VCaP (cell line): ENCODE data around the gene WDR90.

Experiments used
- H3K27ac ChIP-seq: fragments of 450-650 bp; 2 replicates; pipeline ENCODE4 v1.5.1; 2017
- TF ChIP-seq, protein P1 (sequence below): fragments of 450-650 bp; conservative IDR thresholded peaks from 2 replicates; pipeline ENCODE4 v1.5.1; 2017; ENCODE audit warnings: mild to moderate bottlenecking, moderate library complexity

The WDR90 gene

GRCh38 chr16:680625-680945 is 31.4 kb downstream of the WDR90 start:
- TF ChIP-seq, protein P1, sequence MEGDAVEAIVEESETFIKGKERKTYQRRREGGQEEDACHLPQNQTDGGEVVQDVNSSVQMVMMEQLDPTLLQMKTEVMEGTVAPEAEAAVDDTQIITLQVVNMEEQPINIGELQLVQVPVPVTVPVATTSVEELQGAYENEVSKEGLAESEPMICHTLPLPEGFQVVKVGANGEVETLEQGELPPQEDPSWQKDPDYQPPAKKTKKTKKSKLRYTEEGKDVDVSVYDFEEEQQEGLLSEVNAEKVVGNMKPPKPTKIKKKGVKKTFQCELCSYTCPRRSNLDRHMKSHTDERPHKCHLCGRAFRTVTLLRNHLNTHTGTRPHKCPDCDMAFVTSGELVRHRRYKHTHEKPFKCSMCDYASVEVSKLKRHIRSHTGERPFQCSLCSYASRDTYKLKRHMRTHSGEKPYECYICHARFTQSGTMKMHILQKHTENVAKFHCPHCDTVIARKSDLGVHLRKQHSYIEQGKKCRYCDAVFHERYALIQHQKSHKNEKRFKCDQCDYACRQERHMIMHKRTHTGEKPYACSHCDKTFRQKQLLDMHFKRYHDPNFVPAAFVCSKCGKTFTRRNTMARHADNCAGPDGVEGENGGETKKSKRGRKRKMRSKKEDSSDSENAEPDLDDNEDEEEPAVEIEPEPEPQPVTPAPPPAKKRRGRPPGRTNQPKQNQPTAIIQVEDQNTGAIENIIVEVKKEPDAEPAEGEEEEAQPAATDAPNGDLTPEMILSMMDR = no peak
- H3K27ac ChIP-seq = peak overlapping the region; percentile 91

GRCh38 chr16:680967-681745 is 32.0 kb downstream of the WDR90 start:
- TF ChIP-seq, protein P1 = no peak
- peak overlapping the region; percentile 91 for H3K27ac ChIP-seq

DNA sequence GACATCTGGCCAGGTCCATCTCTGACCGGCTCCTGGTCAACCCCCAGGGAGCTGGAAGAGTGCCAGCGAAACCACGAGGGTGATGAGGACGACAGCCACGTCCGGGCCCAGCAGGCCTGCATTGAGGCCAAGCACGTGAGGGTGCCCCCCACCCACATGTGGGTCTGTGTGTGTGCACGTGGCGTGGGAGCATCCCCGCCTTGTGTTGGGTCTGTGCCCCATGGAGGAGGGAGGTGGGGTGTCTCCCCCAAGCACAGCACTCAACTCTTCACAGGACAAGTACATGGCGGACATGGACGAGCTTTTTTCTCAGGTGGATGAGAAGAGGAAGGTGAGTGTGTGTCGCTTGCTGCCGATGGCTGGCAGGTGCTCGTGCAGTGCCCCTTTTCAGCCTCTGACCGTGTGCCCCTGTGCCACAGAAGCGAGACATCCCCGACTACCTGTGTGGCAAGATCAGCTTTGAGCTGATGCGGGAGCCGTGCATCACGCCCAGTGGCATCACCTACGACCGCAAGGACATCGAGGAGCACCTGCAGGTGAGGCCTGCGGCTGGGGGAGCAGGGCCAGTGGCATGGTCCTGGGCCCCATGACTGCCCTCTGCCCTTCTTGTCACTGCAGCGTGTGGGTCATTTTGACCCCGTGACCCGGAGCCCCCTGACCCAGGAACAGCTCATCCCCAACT is 32.7 kb downstream of the WDR90 start:
- TF ChIP-seq, protein P1 = no peak
- H3K27ac ChIP-seq = peak overlapping the region; percentile 91

GRCh38 chr16:682493-683395 is 33.6 kb downstream of the WDR90 start:
- TF ChIP-seq, protein P1 = no peak
- H3K27ac ChIP-seq = peak overlapping the region; percentile 91

GRCh38 chr16:683396-684070 is 34.4 kb downstream of the WDR90 start:
- H3K27ac ChIP-seq = peak overlapping the region; percentile 91
- TF ChIP-seq, protein P1 = no peak

GRCh38 chr16:684071-684794 is 35.1 kb downstream of the WDR90 start, which contains the start of gene JMJD8:
TSS of gene JMJD8 (minus strand) at chr16:684334. CDS start at chr16:684319, 15 bp downstream.
- H3K27ac ChIP-seq = peak within 1 kb of the TSS; percentile 91
- TF ChIP-seq, protein P1 = no peak
